Measurements from ENCODE around the gene LRMDA. TPM values are rescaled to one million over a fixed set of nuclear protein-coding genes. Genes with fewer than 3 reads are reported as not detected.

Gene LRMDA
- total RNA-seq, 1 experiment from 2014 or later: not detected

DNA sequence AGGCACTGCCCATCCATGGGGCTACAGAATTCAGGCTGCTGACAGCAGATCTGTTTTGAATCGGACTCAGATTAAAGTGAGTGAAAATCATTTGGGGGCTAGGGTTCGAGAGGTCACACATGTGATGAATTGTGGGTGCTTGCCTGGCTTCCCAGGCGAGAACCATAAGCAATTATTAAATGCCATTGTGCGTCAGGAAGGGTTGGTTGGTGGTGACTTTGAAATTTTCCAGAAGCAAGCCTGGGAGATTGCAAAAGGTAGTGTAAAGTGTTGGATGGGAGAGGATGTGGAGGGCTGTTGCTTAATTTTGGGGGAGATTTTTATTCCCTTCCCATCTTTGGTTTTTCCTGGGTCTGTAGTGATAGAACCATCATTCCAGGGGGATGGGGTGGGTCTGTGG lies 34.6 kb downstream of the LRMDA start:
- H2AFZ ChIP-seq (ENCODE audit: low read length): no peak overlapping the region
- H3K27ac ChIP-seq (ENCODE audit: low read length): no peak overlapping the region
- H3K79me2 ChIP-seq (ENCODE audit: low read length): no peaks in the 10 kb centered on the region
- DNase-seq: no peak
- no peak overlapping the region for H3K4me2 ChIP-seq (ENCODE audit: low read depth, low read length, poor library complexity, severe bottlenecking)
- H3K9me3 ChIP-seq (ENCODE audit: low read length): no peaks in the 10 kb centered on the region
- H4K20me1 ChIP-seq (ENCODE audit: insufficient read depth, low read depth, low read length): no peaks in the 10 kb centered on the region
- H3K4me3 ChIP-seq (ENCODE audit: low read length): no peak overlapping the region
- no peaks in the 10 kb centered on the region for H3K9me2 ChIP-seq (replicated peaks; ENCODE audit: insufficient read depth, low read length)
- no peak overlapping the region for H3K9ac ChIP-seq (ENCODE audit: low read length)
- no peaks in the 10 kb centered on the region for H3K27me3 ChIP-seq (ENCODE audit: low read length)
- H3K36me3 ChIP-seq (ENCODE audit: insufficient read depth, low read length): no peaks in the 10 kb centered on the region
- no peaks in the 10 kb centered on the region for H3K4me1 ChIP-seq (ENCODE audit: low read length)

DNA sequence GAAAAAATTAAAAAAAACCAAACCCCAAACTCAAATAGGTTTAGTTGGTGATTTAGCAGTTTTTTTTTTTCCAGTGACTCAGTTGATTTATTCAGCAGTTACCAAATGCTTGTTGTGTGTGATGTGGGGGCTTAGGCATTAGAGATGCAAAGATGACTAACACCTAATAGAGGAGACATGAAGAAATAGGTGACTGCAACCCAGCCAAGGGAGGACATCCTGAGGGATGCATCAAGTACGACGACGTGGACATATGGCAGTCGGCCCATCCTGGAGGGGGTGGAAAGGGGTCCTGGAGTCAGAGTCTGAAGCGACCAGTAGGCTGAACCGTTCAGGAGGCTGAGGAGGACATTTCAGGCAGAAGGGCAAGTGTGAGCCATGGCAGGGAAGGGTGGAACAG lies 35.5 kb downstream of the LRMDA start:
- H3K9ac ChIP-seq (ENCODE audit: low read length): no peak overlapping the region
- H4K20me1 ChIP-seq (ENCODE audit: insufficient read depth, low read depth, low read length): no peaks in the 10 kb centered on the region
- no peaks in the 10 kb centered on the region for H3K9me3 ChIP-seq (ENCODE audit: low read length)
- H3K79me2 ChIP-seq (ENCODE audit: low read length): no peaks in the 10 kb centered on the region
- H3K4me1 ChIP-seq (ENCODE audit: low read length): no peaks in the 10 kb centered on the region
- no peak overlapping the region for H3K4me3 ChIP-seq (ENCODE audit: low read length)
- H2AFZ ChIP-seq (ENCODE audit: low read length): no peak overlapping the region
- no peak overlapping the region for H3K27ac ChIP-seq (ENCODE audit: low read length)
- no peaks in the 10 kb centered on the region for H3K36me3 ChIP-seq (ENCODE audit: insufficient read depth, low read length)
- no peak for DNase-seq
- H3K4me2 ChIP-seq (ENCODE audit: low read depth, low read length, poor library complexity, severe bottlenecking): no peak overlapping the region
- H3K27me3 ChIP-seq (ENCODE audit: low read length): no peaks in the 10 kb centered on the region; the same call in 1 of the 2 replicates
- no peaks in the 10 kb centered on the region for H3K9me2 ChIP-seq (replicated peaks; ENCODE audit: insufficient read depth, low read length)

DNA sequence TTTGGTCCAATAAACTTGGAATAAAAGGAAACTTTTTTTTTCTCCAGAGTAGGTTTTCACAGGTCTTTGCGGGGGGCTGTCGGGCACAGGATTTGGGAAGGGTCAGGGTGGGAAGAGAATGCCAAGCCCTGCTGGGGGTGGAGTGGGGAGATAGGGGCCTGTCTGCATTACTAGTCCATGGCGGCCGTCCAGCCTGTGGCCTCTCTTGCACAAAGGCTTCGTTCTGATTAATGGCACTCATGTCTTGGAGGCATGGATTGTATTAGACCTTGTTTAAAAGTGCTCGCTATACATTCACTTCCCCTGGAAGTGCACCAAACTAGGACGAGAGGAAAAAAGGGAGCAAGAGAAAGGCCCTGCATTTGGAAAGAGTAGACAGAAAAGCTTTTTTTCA lies 37.2 kb downstream of the LRMDA start:
- Histone ChIP-seq H3K4me2 (ENCODE audit: low read depth, low read length, poor library complexity, severe bottlenecking) (no peak overlapping the region), H2AFZ (ENCODE audit: low read length) (no peak overlapping the region)

DNA sequence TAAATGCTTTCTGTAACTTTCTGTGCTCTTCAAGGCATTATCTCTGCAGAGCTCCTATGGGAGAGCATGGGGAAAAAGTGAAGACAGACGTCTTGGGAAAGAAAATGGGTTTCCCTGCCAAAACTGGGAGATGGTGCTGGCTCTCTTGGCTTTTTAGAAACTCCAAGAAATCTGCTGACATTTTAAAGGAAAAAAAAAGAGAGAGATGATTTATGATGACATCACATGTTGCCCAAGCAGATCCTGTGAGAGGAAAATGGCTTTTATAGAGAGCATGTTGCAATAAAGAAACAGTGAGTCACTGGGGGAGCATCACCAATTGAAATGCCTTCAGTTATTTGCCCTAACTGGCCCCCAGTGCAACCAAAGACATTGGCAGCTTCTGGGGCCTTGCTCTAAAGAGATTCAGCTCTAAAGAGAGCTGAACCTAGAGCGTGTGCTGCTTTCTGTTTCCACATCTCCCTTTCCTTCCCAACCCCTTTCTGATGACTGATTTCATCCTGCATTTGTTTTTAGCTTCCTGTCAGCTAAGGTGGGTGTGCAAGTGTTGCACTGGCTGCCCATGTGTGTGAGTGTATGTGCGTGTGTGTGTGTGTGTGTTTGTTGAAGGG lies 37.7 kb downstream of the LRMDA start:
- H3K79me2 ChIP-seq (ENCODE audit: low read length): no peaks in the 10 kb centered on the region
- no peaks in the 10 kb centered on the region; the same call in 1 of the 2 replicates for H3K27me3 ChIP-seq (ENCODE audit: low read length)
- no peaks in the 10 kb centered on the region for H3K9me3 ChIP-seq (ENCODE audit: low read length)
- H2AFZ ChIP-seq (ENCODE audit: low read length): no peak overlapping the region
- no peaks in the 10 kb centered on the region for H3K4me1 ChIP-seq (ENCODE audit: low read length)
- no peaks in the 10 kb centered on the region for H4K20me1 ChIP-seq (ENCODE audit: insufficient read depth, low read depth, low read length)
- no peak overlapping the region for H3K4me3 ChIP-seq (ENCODE audit: low read length)
- H3K9ac ChIP-seq (ENCODE audit: low read length): no peak overlapping the region
- no peak overlapping the region for H3K27ac ChIP-seq (ENCODE audit: low read length)
- H3K36me3 ChIP-seq (ENCODE audit: insufficient read depth, low read length): no peaks in the 10 kb centered on the region
- DNase-seq: no peak
- no peak overlapping the region for H3K4me2 ChIP-seq (ENCODE audit: low read depth, low read length, poor library complexity, severe bottlenecking)
- no peaks in the 10 kb centered on the region for H3K9me2 ChIP-seq (replicated peaks; ENCODE audit: insufficient read depth, low read length)

More for the DNA sequence above, 37.2 kb downstream of the LRMDA start:
- Histone ChIP-seq H3K27ac (ENCODE audit: low read length) (no peak overlapping the region), H4K20me1 (ENCODE audit: insufficient read depth, low read depth, low read length) (no peaks in the 10 kb centered on the region), H3K36me3 (ENCODE audit: insufficient read depth, low read length) (no peaks in the 10 kb centered on the region), H3K4me3 (ENCODE audit: low read length) (no peak overlapping the region), H3K4me1 (ENCODE audit: low read length) (no peaks in the 10 kb centered on the region), H3K79me2 (ENCODE audit: low read length) (no peaks in the 10 kb centered on the region), H3K9me2 (replicated peaks; ENCODE audit: insufficient read depth, low read length) (no peaks in the 10 kb centered on the region), H3K9ac (ENCODE audit: low read length) (no peak overlapping the region), H3K27me3 (ENCODE audit: low read length) (no peaks in the 10 kb centered on the region; the same call in 1 of the 2 replicates), H3K9me3 (ENCODE audit: low read length) (no peaks in the 10 kb centered on the region)
- no peak for DNase-seq

DNA sequence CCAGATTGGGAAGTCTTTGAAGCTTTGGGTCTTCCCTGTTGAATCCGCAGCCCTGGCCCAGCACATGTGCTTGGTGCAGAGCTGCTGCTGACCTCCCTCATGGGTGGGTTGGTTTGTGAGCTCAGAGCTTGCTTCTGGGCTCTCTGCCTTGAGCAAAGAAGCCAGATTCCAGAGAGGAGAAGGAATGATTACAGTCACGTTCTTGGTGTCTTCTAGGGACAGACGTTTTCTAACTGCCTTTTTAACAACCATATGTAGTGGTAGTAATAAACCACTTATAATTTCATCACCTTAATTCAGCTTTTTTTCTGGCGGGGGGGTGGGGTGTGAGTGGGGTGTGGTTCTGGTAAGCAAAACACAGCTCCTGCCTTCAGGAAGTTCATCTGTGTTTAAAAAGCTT lies 39.5 kb downstream of the LRMDA start:
- H3K79me2 ChIP-seq (ENCODE audit: low read length): no peaks in the 10 kb centered on the region

DNA sequence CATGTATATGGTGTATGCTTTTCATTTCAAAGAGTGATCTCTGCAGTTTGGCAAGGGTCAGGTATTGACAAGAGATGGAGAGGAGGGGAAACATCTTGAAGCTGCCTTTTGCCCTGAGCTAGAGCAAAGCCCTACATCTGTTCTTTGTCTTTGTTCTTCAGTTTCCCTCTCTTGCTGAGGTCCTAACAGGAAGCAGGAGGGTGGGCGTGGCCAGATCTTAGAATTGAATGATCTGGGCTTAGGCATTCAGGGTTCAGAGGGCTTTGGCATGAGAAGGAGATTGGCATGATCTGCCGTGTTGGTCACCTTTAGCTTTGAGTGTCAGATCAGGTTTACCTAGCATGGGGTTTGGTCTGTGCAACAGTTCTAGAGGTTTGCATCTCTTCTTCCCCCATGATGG lies 41.3 kb downstream of the LRMDA start:
- no peaks in the 10 kb centered on the region for H3K36me3 ChIP-seq (ENCODE audit: insufficient read depth, low read length)
- H3K9ac ChIP-seq (ENCODE audit: low read length): no peak overlapping the region
- no peak overlapping the region for H3K4me2 ChIP-seq (ENCODE audit: low read depth, low read length, poor library complexity, severe bottlenecking)
- H3K4me1 ChIP-seq (ENCODE audit: low read length): peaks cover 5% of the 10 kb centered on the region
- H3K9me3 ChIP-seq (ENCODE audit: low read length): no peaks in the 10 kb centered on the region
- no peaks in the 10 kb centered on the region for H4K20me1 ChIP-seq (ENCODE audit: insufficient read depth, low read depth, low read length)
- no peak overlapping the region for H3K4me3 ChIP-seq (ENCODE audit: low read length)
- no peak overlapping the region for H2AFZ ChIP-seq (ENCODE audit: low read length)
- no peaks in the 10 kb centered on the region for H3K79me2 ChIP-seq (ENCODE audit: low read length)
- DNase-seq: no peak
- no peaks in the 10 kb centered on the region for H3K9me2 ChIP-seq (replicated peaks; ENCODE audit: insufficient read depth, low read length)
- H3K27me3 ChIP-seq (ENCODE audit: low read length): no peaks in the 10 kb centered on the region; the same call in 1 of the 2 replicates
- H3K27ac ChIP-seq (ENCODE audit: low read length): no peak overlapping the region

More for the DNA sequence above, 39.5 kb downstream of the LRMDA start:
- Histone ChIP-seq H3K27ac (ENCODE audit: low read length) (no peak overlapping the region), H3K4me1 (ENCODE audit: low read length) (no peaks in the 10 kb centered on the region), H3K36me3 (ENCODE audit: insufficient read depth, low read length) (no peaks in the 10 kb centered on the region), H3K27me3 (ENCODE audit: low read length) (no peaks in the 10 kb centered on the region; the same call in 1 of the 2 replicates), H3K9me3 (ENCODE audit: low read length) (no peaks in the 10 kb centered on the region), H3K9me2 (replicated peaks; ENCODE audit: insufficient read depth, low read length) (no peaks in the 10 kb centered on the region), H2AFZ (ENCODE audit: low read length) (no peak overlapping the region), H3K9ac (ENCODE audit: low read length) (no peak overlapping the region), H4K20me1 (ENCODE audit: insufficient read depth, low read depth, low read length) (no peaks in the 10 kb centered on the region), H3K4me2 (ENCODE audit: low read depth, low read length, poor library complexity, severe bottlenecking) (no peak overlapping the region), H3K4me3 (ENCODE audit: low read length) (no peak overlapping the region)
- no peak for DNase-seq

DNA sequence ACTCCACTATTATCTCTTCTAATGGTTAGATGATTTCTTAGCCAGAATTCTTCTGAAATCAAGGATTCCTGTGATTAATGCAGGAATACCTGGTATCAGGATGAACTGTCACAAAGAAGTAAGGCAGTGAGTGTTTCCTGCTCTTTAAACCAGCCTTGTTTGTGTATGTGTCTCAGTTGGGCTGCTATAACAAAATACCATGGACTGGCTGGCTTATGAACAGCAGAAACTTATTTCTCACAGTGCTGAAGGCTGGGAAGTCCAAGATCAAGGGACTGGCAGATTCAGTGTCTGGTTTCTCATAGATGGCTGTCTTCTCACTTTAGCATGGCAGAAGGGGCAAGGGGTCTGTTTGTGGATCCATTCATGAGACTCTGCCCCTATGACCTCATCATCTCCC lies 42.7 kb downstream of the LRMDA start:
- no peaks in the 10 kb centered on the region for H3K9me2 ChIP-seq (replicated peaks; ENCODE audit: insufficient read depth, low read length)
- no peaks in the 10 kb centered on the region; the same call in 1 of the 2 replicates for H3K27me3 ChIP-seq (ENCODE audit: low read length)
- DNase-seq: no peak
- no peaks in the 10 kb centered on the region for H3K36me3 ChIP-seq (ENCODE audit: insufficient read depth, low read length)
- H3K9ac ChIP-seq (ENCODE audit: low read length): no peak overlapping the region
- H3K79me2 ChIP-seq (ENCODE audit: low read length): no peaks in the 10 kb centered on the region
- peaks cover 9% of the 10 kb centered on the region for H3K4me1 ChIP-seq (ENCODE audit: low read length)
- H3K9me3 ChIP-seq (ENCODE audit: low read length): no peaks in the 10 kb centered on the region
- no peak overlapping the region for H3K27ac ChIP-seq (ENCODE audit: low read length)
- H4K20me1 ChIP-seq (ENCODE audit: insufficient read depth, low read depth, low read length): no peaks in the 10 kb centered on the region
- no peak overlapping the region for H3K4me2 ChIP-seq (ENCODE audit: low read depth, low read length, poor library complexity, severe bottlenecking)
- no peak overlapping the region for H3K4me3 ChIP-seq (ENCODE audit: low read length)
- no peak overlapping the region for H2AFZ ChIP-seq (ENCODE audit: low read length)

DNA sequence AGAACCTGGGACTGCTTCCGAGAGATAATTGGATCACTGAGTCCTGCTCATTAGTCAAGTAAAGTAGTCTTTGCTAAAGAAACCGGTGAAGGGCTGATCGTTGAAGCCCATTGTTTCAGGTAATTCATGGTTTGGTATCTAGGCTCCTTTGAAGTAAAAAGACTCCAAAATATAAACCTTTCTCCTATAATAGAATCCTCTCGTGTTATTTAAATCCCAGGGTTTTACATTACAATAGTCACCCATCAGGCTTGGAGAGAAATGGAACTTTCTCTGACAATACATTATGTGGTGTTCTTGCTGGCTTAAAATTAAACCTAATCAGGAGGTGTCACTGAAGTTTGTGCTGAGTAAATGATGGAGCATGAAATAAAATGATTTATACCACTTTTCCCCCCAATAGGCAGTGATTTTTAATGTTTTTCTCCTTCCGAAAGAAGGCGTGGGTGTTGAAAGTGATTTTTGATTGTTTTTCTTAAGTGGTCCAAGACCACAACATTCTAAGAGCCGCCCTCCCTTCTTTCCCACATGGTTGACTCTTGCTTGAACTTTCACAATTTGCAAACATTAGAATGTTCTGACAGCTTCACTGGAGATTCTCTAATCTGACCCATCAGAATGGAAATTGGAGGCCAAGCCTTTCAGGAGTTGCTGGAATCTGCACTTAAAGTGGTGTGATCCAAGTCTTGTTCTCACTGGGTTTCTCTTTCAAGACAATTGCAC lies 44.2 kb downstream of the LRMDA start:
- Histone ChIP-seq H3K79me2 (ENCODE audit: low read length) (no peaks in the 10 kb centered on the region), H3K4me1 (ENCODE audit: low read length) (peaks cover 9% of the 10 kb centered on the region), H3K27me3 (ENCODE audit: low read length) (no peaks in the 10 kb centered on the region; the same call in 1 of the 2 replicates), H3K9ac (ENCODE audit: low read length) (no peak overlapping the region), H3K9me3 (ENCODE audit: low read length) (no peaks in the 10 kb centered on the region), H3K9me2 (replicated peaks; ENCODE audit: insufficient read depth, low read length) (no peaks in the 10 kb centered on the region), H3K36me3 (ENCODE audit: insufficient read depth, low read length) (no peaks in the 10 kb centered on the region), H3K4me3 (ENCODE audit: low read length) (no peak overlapping the region), H3K27ac (ENCODE audit: low read length) (no peak overlapping the region), H2AFZ (ENCODE audit: low read length) (no peak overlapping the region), H4K20me1 (ENCODE audit: insufficient read depth, low read depth, low read length) (no peaks in the 10 kb centered on the region), H3K4me2 (ENCODE audit: low read depth, low read length, poor library complexity, severe bottlenecking) (no peak overlapping the region)
- DNase-seq: no peak
